Osteocyte (in vitro differentiated cells): ENCODE measurements around the gene MAGEA4. TPM values are rescaled to one million over a fixed set of nuclear protein-coding genes. Genes with fewer than 3 reads are reported as not detected.

ENCODE experiments used
- DNase-seq: peaks from one replicate; pipeline ENCODE4 v3.0.0; 2021; ENCODE audit warnings: mixed read lengths; ENCODE audit not compliant: unreplicated experiment; ENCODE audit errors: extremely low spot score
- H3K27ac Mint-ChIP-seq: one replicate; pipeline ENCODE4 v1.8.0; 2021; ENCODE audit warnings: mild to moderate bottlenecking, mixed read lengths; ENCODE audit not compliant: unreplicated experiment
- H3K27me3 Mint-ChIP-seq: one replicate; pipeline ENCODE4 v1.8.0; 2021; ENCODE audit warnings: mixed read lengths; ENCODE audit not compliant: unreplicated experiment
- H3K36me3 Mint-ChIP-seq: one replicate; pipeline ENCODE4 v1.8.0; 2021; ENCODE audit warnings: mixed read lengths; ENCODE audit not compliant: unreplicated experiment
- H3K4me1 Mint-ChIP-seq: one replicate; pipeline ENCODE4 v1.8.0; 2021; ENCODE audit warnings: mixed read lengths; ENCODE audit not compliant: unreplicated experiment
- H3K4me3 Mint-ChIP-seq: one replicate; pipeline ENCODE4 v1.8.0; 2021; ENCODE audit warnings: mild to moderate bottlenecking, moderate library complexity, mixed read lengths; ENCODE audit not compliant: unreplicated experiment
- H3K9me3 Mint-ChIP-seq: one replicate; pipeline ENCODE4 v1.8.0; 2021; ENCODE audit warnings: mixed read lengths; ENCODE audit not compliant: unreplicated experiment
- total RNA-seq: library from RNA; stranded (reverse); gene quantifications from 2 replicates; pipeline ENCODE4 v1.2.1, GENCODE V29; 2021
- TF ChIP-seq, protein P1 (sequence below): fragments of 200-600 bp; sonication (generic); IDR thresholded peaks from 2 replicates; pipeline ENCODE4 v1.5.0; 2021; ENCODE audit warnings: antibody characterized with exemption, mild to moderate bottlenecking, moderate library complexity

Gene MAGEA4
- total RNA-seq, 1 donor from 2014 or later: not detected

DNA sequence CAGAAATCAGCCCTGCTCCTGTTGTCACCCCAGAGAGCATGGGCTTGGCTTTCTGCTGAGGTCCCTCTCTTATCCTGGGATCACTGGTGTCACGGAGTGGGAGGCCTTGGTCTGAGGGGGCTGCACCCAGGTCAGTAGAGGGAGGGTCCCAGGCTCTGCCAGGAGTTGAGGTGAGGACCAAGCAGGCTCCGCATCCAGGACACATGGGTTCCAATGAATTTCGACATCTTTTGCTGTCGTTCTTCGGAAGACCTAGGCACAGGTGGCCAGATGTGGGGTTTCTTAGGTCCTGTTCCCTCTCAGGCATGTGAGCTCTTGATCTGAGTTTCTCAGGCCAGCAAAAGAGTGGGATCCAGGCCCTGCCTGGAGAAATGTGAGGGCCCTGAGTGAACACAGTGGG lies 10.0 kb downstream of the MAGEA4 start:
- no peak overlapping the region for H3K27ac Mint-ChIP-seq
- TF ChIP-seq, protein P1, sequence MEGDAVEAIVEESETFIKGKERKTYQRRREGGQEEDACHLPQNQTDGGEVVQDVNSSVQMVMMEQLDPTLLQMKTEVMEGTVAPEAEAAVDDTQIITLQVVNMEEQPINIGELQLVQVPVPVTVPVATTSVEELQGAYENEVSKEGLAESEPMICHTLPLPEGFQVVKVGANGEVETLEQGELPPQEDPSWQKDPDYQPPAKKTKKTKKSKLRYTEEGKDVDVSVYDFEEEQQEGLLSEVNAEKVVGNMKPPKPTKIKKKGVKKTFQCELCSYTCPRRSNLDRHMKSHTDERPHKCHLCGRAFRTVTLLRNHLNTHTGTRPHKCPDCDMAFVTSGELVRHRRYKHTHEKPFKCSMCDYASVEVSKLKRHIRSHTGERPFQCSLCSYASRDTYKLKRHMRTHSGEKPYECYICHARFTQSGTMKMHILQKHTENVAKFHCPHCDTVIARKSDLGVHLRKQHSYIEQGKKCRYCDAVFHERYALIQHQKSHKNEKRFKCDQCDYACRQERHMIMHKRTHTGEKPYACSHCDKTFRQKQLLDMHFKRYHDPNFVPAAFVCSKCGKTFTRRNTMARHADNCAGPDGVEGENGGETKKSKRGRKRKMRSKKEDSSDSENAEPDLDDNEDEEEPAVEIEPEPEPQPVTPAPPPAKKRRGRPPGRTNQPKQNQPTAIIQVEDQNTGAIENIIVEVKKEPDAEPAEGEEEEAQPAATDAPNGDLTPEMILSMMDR: no peak
- no peak overlapping the region for H3K4me3 Mint-ChIP-seq
- peaks cover 21% of the 10 kb centered on the region for H3K9me3 Mint-ChIP-seq
- no peaks in the 10 kb centered on the region for H3K4me1 Mint-ChIP-seq
- DNase-seq: no peak
- H3K27me3 Mint-ChIP-seq: no peaks in the 10 kb centered on the region
- no peaks in the 10 kb centered on the region for H3K36me3 Mint-ChIP-seq

DNA sequence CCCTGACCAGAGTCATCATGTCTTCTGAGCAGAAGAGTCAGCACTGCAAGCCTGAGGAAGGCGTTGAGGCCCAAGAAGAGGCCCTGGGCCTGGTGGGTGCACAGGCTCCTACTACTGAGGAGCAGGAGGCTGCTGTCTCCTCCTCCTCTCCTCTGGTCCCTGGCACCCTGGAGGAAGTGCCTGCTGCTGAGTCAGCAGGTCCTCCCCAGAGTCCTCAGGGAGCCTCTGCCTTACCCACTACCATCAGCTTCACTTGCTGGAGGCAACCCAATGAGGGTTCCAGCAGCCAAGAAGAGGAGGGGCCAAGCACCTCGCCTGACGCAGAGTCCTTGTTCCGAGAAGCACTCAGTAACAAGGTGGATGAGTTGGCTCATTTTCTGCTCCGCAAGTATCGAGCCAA lies 11.0 kb downstream of the MAGEA4 start:
- H3K27me3 Mint-ChIP-seq: no peaks in the 10 kb centered on the region
- TF ChIP-seq, protein P1: no peak
- H3K27ac Mint-ChIP-seq: no peak overlapping the region
- H3K4me3 Mint-ChIP-seq: no peak overlapping the region
- H3K4me1 Mint-ChIP-seq: no peaks in the 10 kb centered on the region
- H3K9me3 Mint-ChIP-seq: peaks cover 21% of the 10 kb centered on the region
- H3K36me3 Mint-ChIP-seq: no peaks in the 10 kb centered on the region
- DNase-seq: no peak

DNA sequence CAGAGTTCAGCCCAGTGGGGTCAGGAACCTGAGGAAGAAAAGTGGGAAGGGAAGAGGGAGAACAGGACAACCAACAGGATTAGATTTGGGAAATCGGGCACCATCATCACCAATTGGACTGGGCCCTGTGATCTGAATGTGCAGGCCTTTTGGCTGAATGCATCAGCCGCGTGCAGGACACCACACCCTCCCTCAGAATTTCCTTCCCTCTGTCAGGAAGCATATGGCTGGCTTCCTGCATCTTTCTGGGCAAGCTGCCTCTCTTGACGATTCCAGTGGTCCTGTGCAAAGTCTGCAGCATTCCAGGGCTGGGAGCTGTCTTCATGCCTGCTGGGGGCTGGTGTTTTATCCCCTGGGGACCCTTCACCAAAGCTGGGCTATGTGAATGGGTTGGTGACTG lies 16.4 kb downstream of the MAGEA4 start:
- H3K4me1 Mint-ChIP-seq: no peaks in the 10 kb centered on the region
- TF ChIP-seq, protein P1: no peak
- peaks cover 24% of the 10 kb centered on the region for H3K9me3 Mint-ChIP-seq
- H3K36me3 Mint-ChIP-seq: no peaks in the 10 kb centered on the region
- H3K27ac Mint-ChIP-seq: no peak overlapping the region
- no peak for DNase-seq
- no peaks in the 10 kb centered on the region for H3K27me3 Mint-ChIP-seq
- no peak overlapping the region for H3K4me3 Mint-ChIP-seq

- no peak for DNase-seq
- peaks cover 9% of the 10 kb centered on the region for H3K9me3 Mint-ChIP-seq
- H3K36me3 Mint-ChIP-seq: no peaks in the 10 kb centered on the region
- TF ChIP-seq, protein P1: no peak
- no peaks in the 10 kb centered on the region for H3K27me3 Mint-ChIP-seq
- H3K4me1 Mint-ChIP-seq: no peaks in the 10 kb centered on the region
- H3K4me3 Mint-ChIP-seq: no peak overlapping the region
- no peak overlapping the region for H3K27ac Mint-ChIP-seq
Measured at GRCh38 chrX:151935358-151935757, 22.7 kb downstream of the MAGEA4 start.

DNA sequence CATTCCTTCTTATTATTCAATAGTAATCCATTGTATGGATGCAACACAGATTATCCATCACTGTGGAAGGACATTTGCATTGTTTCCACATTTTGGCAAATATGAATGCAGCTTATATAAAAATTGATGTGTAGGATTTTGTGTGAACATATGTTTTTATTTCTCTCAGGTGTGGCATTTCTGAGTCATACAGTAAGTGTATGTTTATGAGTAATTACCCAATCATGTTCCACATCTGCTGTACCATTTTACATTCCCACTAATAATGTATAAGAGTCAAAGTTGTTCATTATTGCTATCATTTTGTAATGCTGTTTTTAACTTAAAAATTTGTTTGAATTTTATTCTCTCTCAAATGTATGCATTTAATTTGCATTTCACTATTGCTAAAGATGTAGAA lies 25.5 kb downstream of the MAGEA4 start:
- H3K4me3 Mint-ChIP-seq: no peak overlapping the region
- no peak overlapping the region for H3K27ac Mint-ChIP-seq
- H3K9me3 Mint-ChIP-seq: peaks cover 20% of the 10 kb centered on the region
- no peaks in the 10 kb centered on the region for H3K4me1 Mint-ChIP-seq
- H3K36me3 Mint-ChIP-seq: no peaks in the 10 kb centered on the region
- TF ChIP-seq, protein P1: no peak
- no peak for DNase-seq
- no peaks in the 10 kb centered on the region for H3K27me3 Mint-ChIP-seq
